CD4-positive, CD25-positive, alpha-beta regulatory T cell (primary cell): ENCODE data around the gene TIAM1. TPM values are rescaled to one million over a fixed set of nuclear protein-coding genes. Genes with fewer than 3 reads are reported as not detected.

Experiments used
- ATAC-seq, 2 donors: fragments of 150-1000 bp; cut with Tn5 transposase; one replicate each; pipeline ENCODE4 v1.10.0; 2021; ENCODE audit warnings: low read depth in 2 of 2, moderate number of reproducible peaks in 2 of 2, moderate library complexity in 1 of 2
- DNase-seq, 3 donors: peaks; one replicate each; pipeline versions ENCODE4 v3.0.0 to v3.0.0-alpha.2; 2012 to 2022; ENCODE audit warnings: mixed read lengths in 1 of 3
- H3K27ac ChIP-seq: one replicate; pipeline ENCODE4 v1.7.0; 2013; ENCODE audit warnings: mild to moderate bottlenecking, low read length; ENCODE audit not compliant: insufficient read depth, poor library complexity, severe bottlenecking
- H3K27me3 ChIP-seq: one replicate; pipeline ENCODE4 v1.7.0; 2013; ENCODE audit warnings: low read length; ENCODE audit not compliant: control insufficient read depth, insufficient read depth
- H3K36me3 ChIP-seq: one replicate; pipeline ENCODE4 v1.7.0; 2013; ENCODE audit warnings: mild to moderate bottlenecking, low read length, moderate library complexity; ENCODE audit not compliant: control insufficient read depth, insufficient read depth
- H3K4me1 ChIP-seq: 2 replicates; pipeline ENCODE4 v1.7.0; 2013; ENCODE audit warnings: mild to moderate bottlenecking, low read length; ENCODE audit not compliant: insufficient read depth, control insufficient read depth, poor library complexity, severe bottlenecking
- H3K4me3 ChIP-seq: one replicate; pipeline ENCODE4 v1.7.0; 2013; ENCODE audit warnings: low read depth, mild to moderate bottlenecking, low read length, moderate library complexity
- H3K9me3 ChIP-seq, 2 experiments: 1 replicate in 1 of 2; 2 replicates in 1 of 2; pipeline ENCODE4 v1.7.0; 2013; ENCODE audit warnings: low read length in 2 of 2, mild to moderate bottlenecking in 1 of 2, moderate library complexity in 1 of 2; ENCODE audit not compliant: control insufficient read depth in 2 of 2
- H3K27ac Mint-ChIP-seq, 3 donors: one replicate each; pipeline ENCODE4 v1.8.0; 2020 to 2022; ENCODE audit warnings: mild to moderate bottlenecking in 3 of 3, mixed read lengths in 3 of 3, moderate library complexity in 2 of 3
- H3K27me3 Mint-ChIP-seq: one replicate; pipeline ENCODE4 v1.8.0; 2022; ENCODE audit warnings: mild to moderate bottlenecking, mixed read lengths
- H3K36me3 Mint-ChIP-seq: one replicate; pipeline ENCODE4 v1.8.0; 2020; ENCODE audit warnings: mixed read lengths
- H3K4me1 Mint-ChIP-seq, 4 donors: one replicate each; pipeline ENCODE4 v1.8.0; 2020 to 2022; ENCODE audit warnings: mixed read lengths in 4 of 4, mild to moderate bottlenecking in 1 of 4
- H3K4me3 Mint-ChIP-seq, 4 donors: one replicate each; pipeline ENCODE4 v1.8.0; 2020 to 2022; ENCODE audit warnings: mild to moderate bottlenecking in 4 of 4, mixed read lengths in 4 of 4, moderate library complexity in 3 of 4
- H3K9me3 Mint-ChIP-seq, 7 donors: one replicate each; pipeline ENCODE4 v1.8.0; 2020 to 2022; ENCODE audit warnings: mixed read lengths in 7 of 7, mild to moderate bottlenecking in 3 of 7, moderate library complexity in 2 of 7
- polyA plus RNA-seq, 4 donors: library from polyadenylated mRNA; unstranded; fragments of 300-500 nt; fragmentation: Illumina TruSeq; gene quantifications; one replicate each; pipeline ENCODE4 v1.2.3, GENCODE V29; 2021
- total RNA-seq: library from RNA; stranded (reverse); gene quantifications from one replicate; pipeline ENCODE4 v1.2.3, GENCODE V29; 2022

The TIAM1 gene
- total and polyA plus RNA-seq, 5 donors from 2014 or later = 31.1 to 142 (median 35.2) TPM

DNA sequence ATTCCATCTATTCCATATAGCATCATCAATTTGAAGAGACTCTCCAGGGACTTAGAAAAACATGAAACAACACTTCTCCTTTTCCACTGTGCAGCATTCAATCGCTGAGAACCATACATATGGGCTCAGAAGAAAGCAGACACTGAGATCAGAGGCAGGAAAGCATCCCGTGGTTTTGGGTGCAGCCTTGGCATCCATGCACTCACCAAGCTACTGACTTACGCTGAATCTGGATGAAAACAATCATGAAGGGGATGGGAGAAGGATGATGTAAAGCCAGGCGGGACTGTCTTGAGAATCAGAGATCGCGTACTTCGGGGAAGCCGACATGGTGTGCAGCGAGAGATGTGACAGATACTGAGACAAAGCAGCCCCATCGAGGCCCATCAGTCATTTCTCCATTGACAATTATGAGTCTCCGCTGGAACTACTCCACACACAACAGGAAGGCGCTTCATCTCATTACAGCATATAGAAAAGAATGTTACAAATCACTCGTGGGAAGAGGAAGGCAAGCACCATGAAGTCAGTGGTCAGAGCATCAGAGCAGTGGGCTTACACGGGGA, 2.3 kb upstream of the TIAM1 start:
- ATAC-seq = no peak
- Histone ChIP-seq H3K36me3 (no peaks in the 10 kb centered on the region), H3K27me3 (peaks cover 16% of the 10 kb centered on the region), H3K4me3 (no peak overlapping the region), H3K9me3 (no peaks in the 10 kb centered on the region), H3K27ac (no peak overlapping the region), H3K4me1 (peaks cover 8% of the 10 kb centered on the region)
- Mint-ChIP-seq H3K9me3 (peaks cover 0 to 2% (median 0%) of the 10 kb centered on the region in 7 donors), H3K27ac (no peak overlapping the region), H3K27me3 (peaks cover 40% of the 10 kb centered on the region), H3K4me1 (peaks cover 0 to 21% (median 5%) of the 10 kb centered on the region in 4 donors), H3K36me3 (no peaks in the 10 kb centered on the region), H3K4me3 (no peak overlapping the region)
- DNase-seq = no peak

DNA sequence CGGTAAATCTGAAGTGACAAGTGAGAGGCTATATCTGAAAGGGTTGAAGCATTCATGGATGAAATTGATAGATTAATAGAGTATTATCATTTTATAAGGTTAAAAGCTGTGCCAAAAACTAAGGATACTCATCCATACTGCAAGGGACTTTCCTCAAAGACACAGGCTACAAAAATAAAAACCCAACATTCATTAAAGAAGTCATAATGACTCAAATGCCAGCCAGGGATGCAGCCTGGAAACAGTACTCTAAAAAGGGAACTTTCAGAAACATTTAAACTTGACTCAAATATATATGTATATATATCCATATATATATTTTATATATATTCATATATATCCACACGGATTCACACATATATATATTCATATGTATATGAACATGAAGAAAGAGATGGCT, 1.1 kb upstream of the TIAM1 start:
- H3K4me1 Mint-ChIP-seq = peaks cover 0 to 25% (median 9%) of the 10 kb centered on the region in 4 donors
- ATAC-seq = no peak
- peaks cover 21% of the 10 kb centered on the region for H3K27me3 ChIP-seq
- no peak overlapping the region for H3K27ac ChIP-seq
- peak overlapping the region in 1 of 3 donors; percentile 9 for H3K27ac Mint-ChIP-seq
- H3K36me3 ChIP-seq = no peaks in the 10 kb centered on the region
- H3K36me3 Mint-ChIP-seq = no peaks in the 10 kb centered on the region
- peaks cover 0 to 2% (median 0%) of the 10 kb centered on the region in 7 donors for H3K9me3 Mint-ChIP-seq
- peaks cover 51% of the 10 kb centered on the region for H3K27me3 Mint-ChIP-seq
- no peak overlapping the region for H3K4me3 ChIP-seq
- no peaks in the 10 kb centered on the region for H3K9me3 ChIP-seq
- H3K4me1 ChIP-seq = peaks cover 8% of the 10 kb centered on the region
- no peak for DNase-seq
- peak overlapping the region in 1 of 4 donors; percentile 3 for H3K4me3 Mint-ChIP-seq

DNA sequence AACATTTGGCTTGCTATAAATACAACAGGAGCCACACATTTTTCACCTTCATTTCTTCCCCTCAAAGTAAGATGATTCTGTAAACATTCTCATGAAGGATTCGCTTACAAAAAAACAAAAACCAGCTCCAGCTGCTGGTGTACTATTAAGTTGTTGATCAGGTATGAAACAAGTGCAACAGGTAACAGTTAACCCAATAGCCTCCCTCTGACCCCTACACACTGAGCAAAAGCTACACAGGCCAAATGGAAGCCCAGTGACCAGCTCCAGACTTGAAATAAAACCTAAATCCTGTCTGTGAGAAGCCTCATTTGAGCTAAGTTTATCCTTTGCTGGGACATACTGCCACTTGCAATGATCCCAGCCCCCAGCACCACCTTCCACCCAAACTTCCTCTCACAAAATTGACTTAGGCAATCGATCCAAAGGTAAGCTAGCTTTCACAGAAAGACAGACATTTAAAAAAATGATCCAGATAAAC, 991 bp downstream of the TIAM1 start:
- Histone ChIP-seq H3K4me3 (peak overlapping the region; percentile 15), H3K27me3 (peaks cover 22% of the 10 kb centered on the region), H3K9me3 (no peaks in the 10 kb centered on the region), H3K36me3 (no peaks in the 10 kb centered on the region), H3K4me1 (peaks cover 8% of the 10 kb centered on the region), H3K27ac (no peak overlapping the region)
- no peaks in the 10 kb centered on the region for H3K36me3 Mint-ChIP-seq
- H3K4me3 Mint-ChIP-seq = peak overlapping the region; percentile 70 to 86 (median 79)
- peaks cover 0 to 25% (median 9%) of the 10 kb centered on the region in 4 donors for H3K4me1 Mint-ChIP-seq
- H3K27ac Mint-ChIP-seq = no peak overlapping the region
- peaks cover 0 to 2% (median 0%) of the 10 kb centered on the region in 7 donors for H3K9me3 Mint-ChIP-seq
- DNase-seq (no peak), ATAC-seq (no peak)
- H3K27me3 Mint-ChIP-seq = peaks cover 51% of the 10 kb centered on the region

DNA sequence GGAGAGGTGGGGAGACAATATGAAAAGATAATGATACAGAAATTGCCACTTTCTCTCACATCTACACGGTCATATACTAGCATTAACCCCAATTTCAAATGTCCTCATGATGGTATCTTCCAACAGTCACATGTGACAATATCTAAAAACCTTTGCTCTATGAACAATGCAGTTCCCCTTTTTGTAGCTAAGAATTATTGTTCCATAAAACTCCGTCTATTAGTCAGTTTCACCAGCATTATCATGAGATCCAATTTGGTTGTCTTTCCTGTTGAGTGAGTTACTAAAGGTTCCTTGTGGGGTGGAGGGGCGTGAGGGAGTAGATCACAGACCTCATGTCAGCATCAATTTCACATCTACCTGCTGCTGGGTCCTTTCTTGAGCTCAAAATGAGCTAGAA, 1.7 kb downstream of the TIAM1 start:
- Mint-ChIP-seq H3K27ac (no peak overlapping the region), H3K9me3 (peaks cover 0 to 2% (median 0%) of the 10 kb centered on the region in 7 donors), H3K27me3 (peaks cover 51% of the 10 kb centered on the region), H3K4me3 (no peak overlapping the region), H3K4me1 (peaks cover 0 to 25% (median 9%) of the 10 kb centered on the region in 4 donors), H3K36me3 (no peaks in the 10 kb centered on the region)
- Histone ChIP-seq H3K36me3 (no peaks in the 10 kb centered on the region), H3K27me3 (peaks cover 22% of the 10 kb centered on the region), H3K9me3 (no peaks in the 10 kb centered on the region), H3K27ac (no peak overlapping the region), H3K4me1 (peaks cover 8% of the 10 kb centered on the region), H3K4me3 (no peak overlapping the region)
- DNase-seq = no peak
- ATAC-seq = no peak

DNA sequence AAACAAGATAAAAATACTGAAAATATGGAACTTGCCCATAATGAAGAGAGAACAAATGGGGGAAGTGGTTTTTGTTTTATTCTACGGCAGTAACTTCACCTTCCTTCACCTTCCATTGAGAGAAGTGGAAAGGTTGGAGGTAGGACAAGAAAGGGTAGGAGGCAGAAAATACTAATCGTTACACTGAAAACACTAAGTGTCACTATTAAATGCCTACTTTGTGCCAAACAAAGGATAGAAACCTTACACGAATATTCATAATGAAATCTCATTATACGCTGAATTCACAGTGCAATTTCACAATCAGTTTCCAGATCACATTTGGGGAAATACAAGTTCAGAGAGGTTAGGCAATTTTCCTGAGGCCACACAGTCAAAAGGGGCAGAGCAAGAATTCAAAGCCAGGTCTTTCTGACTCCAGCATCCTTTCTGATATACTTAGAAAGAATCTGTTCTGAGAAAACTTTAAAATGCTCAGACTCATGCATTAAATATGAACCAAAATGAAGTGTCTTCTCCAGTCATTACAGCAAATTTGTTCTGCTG, 3.0 kb downstream of the TIAM1 start:
- Mint-ChIP-seq H3K4me3 (no peak overlapping the region), H3K9me3 (peaks cover 0 to 2% (median 0%) of the 10 kb centered on the region in 7 donors), H3K36me3 (peaks cover 2% of the 10 kb centered on the region), H3K4me1 (peaks cover 0 to 25% (median 9%) of the 10 kb centered on the region in 4 donors), H3K27me3 (peaks cover 51% of the 10 kb centered on the region), H3K27ac (no peak overlapping the region)
- ATAC-seq = no peak
- Histone ChIP-seq H3K9me3 (no peaks in the 10 kb centered on the region), H3K36me3 (no peaks in the 10 kb centered on the region), H3K4me1 (peaks cover 8% of the 10 kb centered on the region), H3K27ac (no peak overlapping the region), H3K4me3 (no peak overlapping the region), H3K27me3 (peaks cover 22% of the 10 kb centered on the region)
- no peak for DNase-seq

DNA sequence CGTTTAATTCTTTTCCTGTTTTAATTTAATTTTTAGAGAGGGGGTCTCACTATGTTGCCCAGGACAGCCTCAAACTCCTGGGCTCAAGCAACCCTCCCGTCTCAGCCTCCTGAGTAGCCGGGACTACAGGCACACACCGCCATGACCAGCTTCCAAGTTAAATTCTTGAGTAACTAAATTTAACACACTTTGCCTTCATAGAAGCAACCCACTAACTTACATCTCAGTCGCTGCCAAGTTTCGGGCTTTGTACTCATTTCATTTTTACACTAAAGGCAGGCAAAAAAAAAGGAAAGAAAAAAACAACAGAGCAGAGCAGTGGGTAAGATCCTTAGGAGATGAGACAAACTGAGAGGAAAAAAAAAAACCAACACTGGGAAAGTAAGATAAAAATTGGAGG, 3.5 kb downstream of the TIAM1 start:
- Mint-ChIP-seq H3K4me1 (peaks cover 0 to 25% (median 9%) of the 10 kb centered on the region in 4 donors), H3K4me3 (no peak overlapping the region), H3K9me3 (peaks cover 0 to 2% (median 0%) of the 10 kb centered on the region in 7 donors), H3K36me3 (peaks cover 4% of the 10 kb centered on the region), H3K27ac (no peak overlapping the region), H3K27me3 (peaks cover 46% of the 10 kb centered on the region)
- no peaks in the 10 kb centered on the region for H3K9me3 ChIP-seq
- H3K27ac ChIP-seq = no peak overlapping the region
- no peak overlapping the region for H3K4me3 ChIP-seq
- H3K4me1 ChIP-seq = peaks cover 8% of the 10 kb centered on the region
- ATAC-seq (no peak), DNase-seq (no peak)
- no peaks in the 10 kb centered on the region for H3K36me3 ChIP-seq
- H3K27me3 ChIP-seq = peaks cover 22% of the 10 kb centered on the region

DNA sequence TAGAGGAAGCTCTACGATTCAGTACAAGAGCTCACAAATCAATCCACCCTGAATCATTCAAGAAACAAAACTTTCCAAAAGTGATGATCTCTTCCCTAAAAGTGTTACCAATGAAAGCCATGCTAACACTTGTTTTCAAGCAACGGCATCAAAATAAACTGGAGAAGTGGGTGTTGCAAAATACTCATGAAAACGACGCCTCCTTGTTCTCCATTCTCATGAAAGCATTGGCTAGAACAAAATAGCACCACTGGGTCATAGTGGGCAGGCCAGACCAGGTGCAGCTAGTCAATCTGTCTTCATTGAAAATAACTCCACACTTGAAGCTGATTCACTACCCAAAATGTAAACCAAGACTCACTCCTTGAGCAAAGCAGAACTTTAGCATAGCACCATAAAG, 4.3 kb downstream of the TIAM1 start:
- peaks cover 4% of the 10 kb centered on the region for H3K36me3 Mint-ChIP-seq
- H3K4me3 ChIP-seq = no peak overlapping the region
- H3K36me3 ChIP-seq = no peaks in the 10 kb centered on the region
- H3K4me1 Mint-ChIP-seq = peaks cover 0 to 22% (median 9%) of the 10 kb centered on the region in 4 donors
- H3K27ac ChIP-seq = no peak overlapping the region
- peaks cover 0 to 2% (median 0%) of the 10 kb centered on the region in 7 donors for H3K9me3 Mint-ChIP-seq
- peaks cover 42% of the 10 kb centered on the region for H3K27me3 Mint-ChIP-seq
- ATAC-seq (no peak), DNase-seq (no peak)
- H3K9me3 ChIP-seq = no peaks in the 10 kb centered on the region
- peaks cover 8% of the 10 kb centered on the region for H3K4me1 ChIP-seq
- H3K27me3 ChIP-seq = peaks cover 22% of the 10 kb centered on the region
- H3K4me3 Mint-ChIP-seq = no peak overlapping the region
- no peak overlapping the region for H3K27ac Mint-ChIP-seq
